ENCODE data around the gene UBE3B.

The UBE3B gene

GRCh38 chr12:109475121-109475520, 2.3 kb upstream of the UBE3B start:
- DNase-seq = no peak

DNA sequence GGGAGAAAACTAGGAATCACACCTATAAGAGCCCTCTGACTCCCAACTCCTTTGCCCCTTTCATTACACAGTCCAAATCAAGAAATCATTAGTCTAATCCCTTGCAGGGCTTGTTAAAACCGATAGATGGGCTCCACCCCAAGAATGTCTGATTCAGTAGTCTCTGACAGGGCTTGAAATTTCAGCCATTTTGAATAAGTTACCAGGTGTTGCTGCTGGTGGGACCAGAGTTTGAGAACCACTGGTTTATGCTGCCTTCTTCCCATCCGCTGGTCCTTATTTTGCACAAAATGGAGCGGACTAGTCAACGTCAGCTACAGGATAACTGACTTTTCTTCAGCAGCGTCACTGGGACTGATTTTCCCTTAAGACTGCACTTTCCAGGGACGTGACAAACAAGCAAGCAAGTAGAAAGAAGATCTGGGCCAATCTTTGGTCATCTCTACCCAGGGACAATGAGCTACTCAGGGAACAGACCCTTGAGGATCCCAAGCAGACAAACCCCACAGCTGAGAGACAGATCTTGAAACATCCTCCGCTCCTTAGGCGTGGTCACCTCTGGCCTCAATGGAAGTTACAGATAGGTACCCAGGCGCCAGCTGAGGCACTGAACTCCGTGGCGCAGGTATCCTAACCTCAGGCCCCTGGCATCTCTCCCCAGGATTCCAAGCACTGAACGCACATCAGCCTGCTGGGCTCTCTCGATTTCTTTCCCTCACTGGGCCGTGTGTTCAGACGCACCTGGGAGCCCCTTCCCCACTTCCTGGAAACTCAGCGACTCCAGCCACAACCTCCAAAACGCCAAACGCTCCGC, 1.2 kb upstream of the UBE3B start:
- DNase-seq = no peak

DNA sequence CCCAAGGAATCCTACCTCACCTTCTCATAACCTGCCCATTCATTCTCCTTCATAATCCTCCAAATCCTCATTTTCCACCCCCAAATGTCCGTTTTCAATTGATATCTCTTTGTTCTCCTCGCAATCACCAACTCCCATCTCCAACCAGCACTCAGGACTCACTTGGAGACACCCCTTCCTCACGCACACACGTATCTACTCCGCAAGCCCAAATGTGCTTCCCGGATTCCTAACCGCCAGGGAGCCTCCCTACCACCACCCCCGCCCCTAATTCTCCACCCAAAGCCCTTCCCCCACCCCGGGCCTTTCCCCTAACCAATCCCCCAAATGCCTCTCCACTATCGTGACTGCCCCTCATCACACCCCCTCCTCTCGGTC, 638 bp upstream of the UBE3B start:
- no peak for DNase-seq

DNA sequence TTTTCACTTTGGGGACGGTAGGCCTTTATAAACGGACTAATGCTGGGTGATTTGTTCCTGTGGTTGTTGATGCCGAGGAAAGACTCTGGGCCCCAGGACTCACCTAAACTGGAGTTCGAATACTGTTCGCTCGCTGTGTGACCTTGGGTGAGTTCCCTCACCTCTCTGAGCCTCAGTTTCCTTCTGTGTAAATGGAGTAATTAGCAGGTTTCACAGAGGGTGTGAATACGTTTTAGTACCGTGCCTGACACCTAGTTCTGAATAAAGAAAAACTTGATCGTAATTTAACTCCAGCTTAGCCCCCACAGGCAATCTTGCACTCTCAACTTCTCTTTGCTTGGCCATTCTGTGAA, 505 bp downstream of the UBE3B start:
- DNase-seq = no peak

DNA sequence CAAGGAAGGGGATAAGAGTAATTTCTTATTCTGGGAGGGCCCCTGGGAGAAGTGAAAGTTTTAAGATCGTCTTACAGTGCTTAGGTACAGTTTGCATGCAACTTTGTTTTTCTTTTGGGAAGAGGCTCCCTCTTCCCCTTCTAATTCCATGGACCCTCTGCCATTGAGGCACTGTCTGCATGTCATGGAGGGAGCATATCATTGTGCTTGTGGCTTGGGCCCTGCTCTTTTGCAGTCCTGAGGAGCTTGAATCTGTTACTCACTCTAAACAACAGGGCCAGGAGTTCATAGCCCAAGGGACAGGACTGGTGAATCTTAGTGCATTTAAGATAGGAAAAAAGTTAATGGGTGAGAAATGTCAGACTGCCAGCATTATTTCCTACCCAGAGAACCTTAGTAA, 2.3 kb downstream of the UBE3B start:
- no peak for DNase-seq

DNA sequence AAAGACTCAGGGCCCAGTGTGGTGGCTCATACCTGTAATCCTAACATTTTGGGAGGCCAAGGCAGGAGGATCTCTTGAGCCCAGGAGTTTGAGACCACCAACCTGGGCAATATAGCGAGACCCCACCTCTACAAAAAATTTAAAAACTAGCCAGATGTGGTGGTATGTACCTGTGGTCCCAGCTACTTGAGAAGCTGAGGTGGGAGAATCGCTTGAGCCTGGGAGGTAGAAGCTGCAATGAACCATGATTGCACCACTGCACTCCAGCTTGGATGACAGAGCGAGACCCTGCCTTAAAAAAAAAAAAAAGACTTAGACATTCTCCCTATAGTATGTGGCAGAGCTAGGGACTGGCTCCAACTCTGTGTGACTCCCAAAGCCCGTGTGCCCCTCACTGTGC, 2.9 kb downstream of the UBE3B start:
- DNase-seq = no peak

GRCh38 chr12:109481863-109482262, 4.4 kb downstream of the UBE3B start:
- no peak for DNase-seq

- no peak for DNase-seq
Observed at GRCh38 chr12:109482491-109482890, 5.1 kb downstream of the UBE3B start.

DNA sequence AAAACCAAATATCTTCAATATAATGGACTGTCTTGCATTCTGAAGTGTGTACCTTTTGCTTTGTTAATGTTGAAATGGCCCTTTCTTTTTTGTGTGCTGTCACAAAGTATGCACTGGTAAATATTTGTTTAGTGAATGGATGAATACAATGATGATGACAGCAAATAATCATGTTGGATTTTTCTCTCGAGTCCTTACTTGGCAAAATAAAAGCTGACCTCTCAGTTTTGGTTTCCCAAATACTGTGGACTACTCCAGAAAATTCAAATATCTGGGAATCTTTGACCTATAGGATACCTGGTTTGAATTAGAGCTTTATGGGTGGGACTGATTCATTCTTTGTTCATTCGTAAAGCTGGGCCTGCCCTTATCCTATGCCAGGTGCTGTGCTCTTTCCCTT, 5.5 kb downstream of the UBE3B start:
- no peak for DNase-seq

GRCh38 chr12:109483346-109483745, 5.9 kb downstream of the UBE3B start:
- no peak for DNase-seq

DNA sequence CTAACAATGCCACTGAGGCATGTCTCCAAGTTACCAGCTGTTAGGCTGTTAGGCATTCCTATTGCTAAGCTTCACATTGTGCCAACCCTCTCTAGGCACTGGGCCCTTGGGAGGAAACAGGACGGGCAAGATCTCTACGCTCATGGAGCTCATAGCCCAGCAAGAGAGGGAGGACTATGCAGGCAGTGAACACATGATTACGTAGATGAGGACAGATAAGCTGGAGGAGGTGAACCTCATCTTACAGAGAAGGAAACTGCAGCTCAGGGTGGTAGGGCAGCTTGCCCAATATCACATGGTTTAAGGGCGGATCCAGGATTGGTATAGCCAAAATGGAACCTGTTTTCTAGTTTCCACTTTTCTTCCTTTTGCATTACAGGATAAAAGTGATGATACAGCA, 7.8 kb downstream of the UBE3B start:
- DNase-seq = no peak

DNA sequence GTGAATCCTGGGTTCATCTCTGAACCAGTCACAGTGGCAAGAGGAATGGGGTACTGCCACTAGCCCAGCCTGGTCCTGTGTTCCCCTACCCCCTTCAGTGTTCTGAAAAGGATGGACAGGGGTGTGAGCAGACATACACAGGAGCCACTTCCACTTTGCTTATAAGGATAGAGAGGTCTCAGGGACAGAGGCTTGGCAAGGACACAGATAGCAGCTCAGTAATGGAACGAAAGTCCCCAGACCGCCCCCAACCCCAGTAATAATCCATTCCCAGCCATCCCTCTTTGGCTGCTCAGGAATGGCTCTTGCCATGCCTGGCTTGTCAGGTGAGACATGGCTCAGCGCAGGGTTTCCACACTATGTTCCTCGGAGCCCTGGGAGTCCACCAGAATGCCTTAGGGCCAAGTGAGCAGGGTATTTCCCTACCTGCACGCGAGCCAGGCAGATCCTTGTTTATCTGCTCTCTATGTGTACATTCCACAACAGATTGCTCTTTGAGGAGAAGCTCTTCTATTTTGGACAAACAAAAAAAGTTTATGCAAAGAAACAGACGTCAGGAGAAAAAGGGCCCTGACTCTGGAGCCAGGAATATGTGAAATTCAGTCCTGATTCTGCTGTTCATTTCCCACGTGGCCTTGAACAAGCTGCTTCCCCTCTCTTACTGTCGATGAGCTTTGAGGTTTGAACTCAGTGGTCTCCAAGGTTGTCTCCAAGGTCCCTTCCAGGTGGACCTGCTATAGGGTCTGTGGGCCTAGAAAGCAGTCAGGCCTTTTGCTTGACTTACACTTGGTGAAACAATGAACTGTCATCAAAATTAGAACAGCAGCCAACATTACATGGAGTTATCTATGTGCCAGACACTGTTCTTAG, 10.0 kb downstream of the UBE3B start:
- DNase-seq = no peak

DNA sequence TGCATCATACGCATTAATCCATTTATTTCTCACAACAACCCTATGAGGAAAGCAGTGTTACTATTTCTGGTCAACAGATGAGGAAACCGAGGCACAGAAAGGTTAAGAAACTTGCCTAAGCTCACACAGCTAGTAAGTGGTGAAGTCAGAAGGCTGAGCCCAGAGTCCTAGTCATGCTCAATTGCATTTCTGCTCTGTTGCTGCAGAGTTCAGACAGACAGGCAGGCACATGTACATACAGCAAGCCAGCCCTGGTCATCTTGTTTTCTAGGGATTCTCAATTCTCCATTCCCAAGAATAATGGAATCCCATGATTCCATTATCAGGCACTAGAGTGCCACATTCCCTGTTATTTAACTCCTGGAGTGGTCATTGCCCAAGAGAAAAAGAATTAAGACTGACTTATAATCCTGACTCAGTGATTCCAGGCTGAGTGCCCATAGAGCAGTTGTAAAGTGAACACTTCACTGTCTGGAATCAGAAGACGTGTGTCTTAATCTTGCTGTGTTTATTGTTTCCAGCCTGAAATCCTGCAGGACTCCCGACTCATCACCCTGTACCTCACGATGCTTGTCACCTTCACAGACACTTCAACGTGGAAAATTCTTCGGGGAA, 10.7 kb downstream of the UBE3B start:
- DNase-seq = no peak

DNA sequence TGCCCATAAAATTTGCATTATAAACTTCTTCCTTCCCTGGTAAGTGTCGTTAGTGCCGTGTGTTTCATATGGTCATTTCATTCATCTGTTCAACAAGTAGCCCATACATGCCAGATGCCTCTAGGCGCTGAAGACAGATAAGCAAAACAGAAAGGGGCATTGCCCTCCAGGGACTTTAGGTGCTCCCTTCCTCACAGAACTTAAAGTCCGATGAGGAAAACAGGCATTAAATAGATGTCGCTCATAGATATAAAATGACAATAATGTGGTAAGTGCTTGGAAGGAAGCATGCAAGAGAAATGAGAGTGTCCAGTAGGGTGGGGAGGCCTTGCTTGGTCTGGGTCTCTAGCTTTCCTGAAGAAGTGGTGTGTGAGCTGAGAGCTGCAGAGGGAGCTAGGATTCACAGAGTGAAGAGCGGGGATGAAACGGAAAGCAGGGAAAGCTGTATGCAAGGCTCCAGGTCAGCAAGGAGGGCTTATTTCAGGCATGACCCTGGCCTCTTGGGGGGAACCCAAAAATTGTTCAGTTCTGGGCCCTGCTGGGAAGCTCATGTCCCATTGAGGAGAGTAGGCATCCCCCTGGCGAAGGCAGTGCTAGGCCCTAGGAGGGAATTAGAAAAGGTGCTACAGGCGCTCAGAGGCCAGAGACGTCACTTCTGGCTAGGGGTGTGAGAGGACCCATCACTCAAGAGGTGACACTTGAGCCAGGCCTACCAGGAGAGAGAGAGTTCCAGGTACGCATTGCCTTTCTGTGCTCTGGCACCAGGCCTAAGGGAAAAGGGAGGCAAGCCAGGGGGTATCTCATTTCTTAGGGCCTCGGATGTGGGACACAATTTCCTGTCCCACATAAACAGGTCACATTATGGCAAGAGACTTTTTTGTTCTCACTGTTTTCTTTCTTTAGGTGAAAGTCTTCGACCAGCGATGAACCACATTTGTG, 11.9 kb downstream of the UBE3B start:
- no peak for DNase-seq

- no peak for DNase-seq
Observed at GRCh38 chr12:109489955-109490565, 12.6 kb downstream of the UBE3B start.

DNA sequence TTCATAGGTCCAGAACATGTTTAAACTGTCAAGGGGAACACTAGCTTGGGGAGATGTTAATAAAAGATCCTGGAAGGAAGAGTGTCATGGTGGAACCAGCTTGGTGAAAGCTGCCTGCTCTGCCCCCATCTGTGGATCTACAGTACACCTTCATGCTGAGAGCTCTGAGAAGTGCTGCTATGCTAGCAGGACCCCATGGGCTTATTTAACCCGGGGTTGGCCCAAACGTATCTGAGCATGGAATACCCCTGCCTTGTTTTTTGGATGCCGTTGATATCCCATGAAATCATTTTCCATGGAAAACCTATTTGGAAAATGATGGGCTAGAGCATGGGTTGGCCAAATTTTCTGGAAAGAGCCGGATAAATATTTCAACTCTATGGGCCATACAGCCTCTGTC, 14.2 kb downstream of the UBE3B start:
- no peak for DNase-seq

GRCh38 chr12:109492371-109492770, 14.9 kb downstream of the UBE3B start:
- DNase-seq = no peak

GRCh38 chr12:109493090-109493489, 15.7 kb downstream of the UBE3B start:
- no peak for DNase-seq

- DNase-seq = no peak
Observed at GRCh38 chr12:109493938-109494337, 16.5 kb downstream of the UBE3B start.

DNA sequence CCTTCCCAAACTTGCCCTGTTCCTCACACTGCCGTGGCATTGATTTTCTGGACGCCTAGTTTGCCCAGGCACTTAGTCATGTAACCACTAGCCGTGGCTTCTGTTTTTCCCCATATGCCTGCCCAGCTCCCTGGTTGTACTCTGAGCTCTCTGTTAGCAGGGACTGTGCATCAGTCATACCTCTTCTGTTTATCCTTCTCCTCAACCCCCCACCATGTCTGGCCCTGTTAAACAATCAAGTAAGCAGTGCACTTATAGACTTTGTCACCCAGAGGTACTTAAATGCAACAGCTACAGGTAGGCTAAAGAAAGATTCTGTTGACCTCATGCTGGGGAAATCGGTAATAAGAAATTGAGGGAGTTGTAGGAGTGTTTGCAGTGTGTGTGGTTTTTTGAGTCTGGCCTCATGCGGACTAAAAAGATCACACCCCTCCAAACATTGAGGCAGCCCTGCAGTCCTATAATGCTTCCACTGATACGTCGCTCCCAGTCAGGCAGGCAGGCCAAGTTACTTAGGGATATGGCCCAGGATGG, 17.0 kb downstream of the UBE3B start:
- no peak for DNase-seq

DNA sequence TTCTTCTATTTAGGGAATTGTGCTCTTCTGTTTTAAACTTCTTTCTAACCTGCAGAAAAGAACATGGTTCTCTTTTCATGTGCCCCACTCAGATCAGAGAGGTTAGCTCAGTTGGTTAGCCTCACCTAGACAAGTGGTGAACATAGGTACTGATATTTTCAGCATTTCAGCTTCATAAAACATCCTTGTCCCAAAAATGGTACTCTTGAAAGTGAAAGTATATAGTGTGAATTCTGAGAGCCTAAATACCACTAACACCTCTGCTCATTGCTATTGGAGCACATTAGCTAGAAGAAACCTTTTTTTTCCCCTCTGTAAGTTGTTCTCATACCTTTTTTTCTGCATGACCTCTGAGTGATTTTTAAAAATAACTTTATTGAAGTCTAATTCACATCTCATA, 17.6 kb downstream of the UBE3B start:
- no peak for DNase-seq

DNA sequence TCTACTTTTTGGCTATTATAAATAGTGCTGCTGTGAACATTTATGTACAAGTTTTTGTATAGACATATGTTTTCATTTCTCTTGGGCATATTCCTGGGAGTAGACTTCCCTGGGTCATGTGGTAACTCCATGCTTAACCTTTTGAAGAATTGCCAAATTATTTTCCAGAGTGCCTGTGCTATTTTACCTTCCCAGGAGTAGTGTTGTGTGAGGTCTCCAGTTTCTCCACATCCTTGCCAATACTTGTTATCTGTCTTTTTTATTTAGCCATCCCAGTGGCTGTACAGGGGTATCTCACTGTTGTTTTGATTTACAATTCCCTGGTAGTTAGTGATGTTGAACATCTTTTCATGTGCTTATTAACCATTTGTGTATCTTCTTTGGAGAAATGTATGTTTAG, 18.9 kb downstream of the UBE3B start:
- DNase-seq = no peak
